ENCODE measurements around the gene TFEB. TPM values are rescaled to one million over a fixed set of nuclear protein-coding genes. Genes with fewer than 3 reads are reported as not detected.

The TFEB gene
- total RNA-seq, 4 donors from 2014 or later, result 24.2 to 46.7 (median 33.1) TPM

DNA sequence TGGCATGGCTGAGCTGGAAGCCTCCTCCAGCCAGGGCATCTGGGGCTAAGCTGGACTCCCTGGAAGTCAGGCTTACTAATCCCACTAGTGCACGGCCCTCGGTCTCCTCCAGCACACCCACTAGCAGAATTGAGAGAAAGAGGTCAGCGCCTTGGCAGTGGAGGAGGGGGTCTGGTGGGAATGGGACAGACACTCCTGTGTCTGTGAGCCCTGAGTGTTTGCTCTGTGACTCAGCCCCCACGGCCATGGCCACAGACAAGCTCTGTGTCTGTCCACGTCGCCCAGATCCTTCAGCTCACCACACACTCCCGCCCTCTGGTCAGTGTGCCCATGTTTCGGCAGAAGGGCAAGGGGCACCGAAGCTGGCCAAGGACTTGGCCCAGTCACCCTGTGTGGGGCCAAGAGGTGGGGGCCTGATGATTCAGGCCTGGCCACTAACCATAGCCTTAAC, 88.3 kb downstream of the TFEB start:
- WGBS, result 67% methylated on average over 7 of the region's 9 CpGs
- Histone ChIP-seq H3K27ac (replicated peaks in 1 of 4) (no peak overlapping the region), H3K9me3 (no peaks in the 10 kb centered on the region), H3K4me1 (no peaks in the 10 kb centered on the region), H3K27me3 (peaks cover 0 to 32% (median 0%) of the 10 kb centered on the region in 4 donors), H3K36me3 (no peaks in the 10 kb centered on the region), H3K4me3 (no peak overlapping the region)
- DNase-seq (ENCODE audit: extremely low spot score), result no peak
- intact Hi-C loops (cut with DNase I), result no loop called here
- TF ChIP-seq POLR2AphosphoS5 (IDR thresholded peaks at IDR 0.05), result no peak
- no peak for TF ChIP-seq EP300 (IDR thresholded peaks at IDR 0.05)
- no peak for TF ChIP-seq POLR2A (IDR thresholded peaks at IDR 0.05; ENCODE audit: low read depth)
- TF ChIP-seq, protein P1, sequence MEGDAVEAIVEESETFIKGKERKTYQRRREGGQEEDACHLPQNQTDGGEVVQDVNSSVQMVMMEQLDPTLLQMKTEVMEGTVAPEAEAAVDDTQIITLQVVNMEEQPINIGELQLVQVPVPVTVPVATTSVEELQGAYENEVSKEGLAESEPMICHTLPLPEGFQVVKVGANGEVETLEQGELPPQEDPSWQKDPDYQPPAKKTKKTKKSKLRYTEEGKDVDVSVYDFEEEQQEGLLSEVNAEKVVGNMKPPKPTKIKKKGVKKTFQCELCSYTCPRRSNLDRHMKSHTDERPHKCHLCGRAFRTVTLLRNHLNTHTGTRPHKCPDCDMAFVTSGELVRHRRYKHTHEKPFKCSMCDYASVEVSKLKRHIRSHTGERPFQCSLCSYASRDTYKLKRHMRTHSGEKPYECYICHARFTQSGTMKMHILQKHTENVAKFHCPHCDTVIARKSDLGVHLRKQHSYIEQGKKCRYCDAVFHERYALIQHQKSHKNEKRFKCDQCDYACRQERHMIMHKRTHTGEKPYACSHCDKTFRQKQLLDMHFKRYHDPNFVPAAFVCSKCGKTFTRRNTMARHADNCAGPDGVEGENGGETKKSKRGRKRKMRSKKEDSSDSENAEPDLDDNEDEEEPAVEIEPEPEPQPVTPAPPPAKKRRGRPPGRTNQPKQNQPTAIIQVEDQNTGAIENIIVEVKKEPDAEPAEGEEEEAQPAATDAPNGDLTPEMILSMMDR (IDR thresholded peaks at IDR 0.05), result no peak

DNA sequence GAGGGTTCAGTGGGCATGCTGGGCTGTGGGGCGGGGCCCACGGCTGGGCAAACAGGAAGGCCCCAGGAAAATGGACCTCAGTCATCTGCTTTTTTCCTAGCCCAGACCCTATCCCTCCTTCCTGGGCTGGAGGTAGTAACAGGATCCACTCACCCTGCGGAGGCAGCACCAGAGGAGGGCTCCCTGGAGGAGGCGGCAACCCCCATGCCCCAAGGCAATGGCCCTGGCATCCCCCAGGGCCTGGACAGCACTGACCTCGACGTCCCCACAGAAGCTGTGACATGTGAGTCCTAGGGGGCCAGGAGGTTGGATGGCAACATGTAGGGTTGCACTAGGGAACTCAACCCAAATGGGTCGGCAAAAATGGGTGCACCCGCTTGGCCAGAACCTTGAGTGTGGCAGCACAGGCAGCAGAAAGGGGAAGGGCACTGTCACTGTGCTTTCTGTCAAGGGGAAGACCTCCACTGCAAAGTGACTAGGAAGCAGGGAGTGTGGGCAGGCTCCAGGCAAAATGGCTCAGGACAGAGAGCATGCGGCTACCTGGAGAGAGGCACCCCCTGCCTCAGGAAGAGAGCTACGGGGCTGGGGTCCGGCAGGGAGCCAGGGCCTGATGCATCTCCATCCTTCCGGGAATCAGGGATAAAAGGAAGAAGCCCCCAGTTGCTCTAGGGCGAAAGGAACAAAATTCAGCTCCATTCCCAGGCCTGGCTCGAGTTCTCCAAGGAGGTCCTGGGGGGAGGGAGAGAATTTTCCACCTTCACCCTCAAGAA, 89.2 kb downstream of the TFEB start:
- Histone ChIP-seq H3K36me3 (no peaks in the 10 kb centered on the region), H3K4me1 (no peaks in the 10 kb centered on the region), H3K27me3 (peaks cover 0 to 39% (median 0%) of the 10 kb centered on the region in 4 donors), H3K4me3 (no peak overlapping the region), H3K9me3 (no peaks in the 10 kb centered on the region), H3K27ac (replicated peaks in 1 of 4) (no peak overlapping the region)
- WGBS, result 80% methylated on average over 10 of the region's 14 CpGs
- DNase-seq (ENCODE audit: extremely low spot score), result no peak
- TF ChIP-seq POLR2A (IDR thresholded peaks at IDR 0.05; ENCODE audit: low read depth), result no peak
- intact Hi-C loops (cut with DNase I), result no loop called here

DNA sequence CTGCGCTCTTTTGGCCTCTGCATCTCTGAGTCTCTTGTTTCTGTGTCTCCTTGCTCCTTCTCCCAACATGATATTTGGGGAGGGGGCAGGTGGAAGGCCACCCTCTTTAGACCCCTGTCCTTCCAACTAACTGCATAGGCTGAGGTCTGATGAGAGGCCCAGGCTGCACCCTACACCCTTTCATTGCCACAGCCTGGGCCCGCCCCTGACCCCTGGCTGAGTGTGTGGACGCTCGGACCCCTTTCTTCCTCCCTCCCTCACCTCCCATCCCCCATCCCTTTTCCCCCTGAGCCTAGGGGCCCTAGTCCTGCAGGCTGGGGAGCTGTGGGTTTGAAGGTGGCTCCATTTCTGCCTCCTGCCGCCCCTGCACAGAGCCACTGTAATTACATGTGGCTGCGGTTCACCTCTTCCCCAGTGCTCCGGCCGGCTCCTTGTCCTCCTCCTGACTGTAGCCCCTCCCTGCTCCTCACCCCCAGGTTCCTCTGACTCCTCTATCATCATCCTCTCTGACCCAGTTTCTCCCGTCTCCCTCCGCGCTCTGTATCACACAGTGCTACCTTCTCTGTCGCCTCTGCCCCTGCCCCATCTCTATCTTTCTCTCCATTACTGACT, 90.3 kb downstream of the TFEB start:
- Histone ChIP-seq H3K9me3 (no peaks in the 10 kb centered on the region), H3K27ac (replicated peaks in 1 of 4) (no peak overlapping the region), H3K4me1 (peaks cover 0 to 6% (median 0%) of the 10 kb centered on the region in 4 donors), H3K36me3 (no peaks in the 10 kb centered on the region), H3K4me3 (no peak overlapping the region), H3K27me3 (peaks cover 0 to 47% (median 0%) of the 10 kb centered on the region in 4 donors)
- no peak for DNase-seq (ENCODE audit: extremely low spot score)
- TF ChIP-seq, protein P1 (IDR thresholded peaks at IDR 0.05), result no peak
- 76% methylated on average over 12 of the region's 12 CpGs for WGBS
- intact Hi-C loops (cut with DNase I), result no loop called here

DNA sequence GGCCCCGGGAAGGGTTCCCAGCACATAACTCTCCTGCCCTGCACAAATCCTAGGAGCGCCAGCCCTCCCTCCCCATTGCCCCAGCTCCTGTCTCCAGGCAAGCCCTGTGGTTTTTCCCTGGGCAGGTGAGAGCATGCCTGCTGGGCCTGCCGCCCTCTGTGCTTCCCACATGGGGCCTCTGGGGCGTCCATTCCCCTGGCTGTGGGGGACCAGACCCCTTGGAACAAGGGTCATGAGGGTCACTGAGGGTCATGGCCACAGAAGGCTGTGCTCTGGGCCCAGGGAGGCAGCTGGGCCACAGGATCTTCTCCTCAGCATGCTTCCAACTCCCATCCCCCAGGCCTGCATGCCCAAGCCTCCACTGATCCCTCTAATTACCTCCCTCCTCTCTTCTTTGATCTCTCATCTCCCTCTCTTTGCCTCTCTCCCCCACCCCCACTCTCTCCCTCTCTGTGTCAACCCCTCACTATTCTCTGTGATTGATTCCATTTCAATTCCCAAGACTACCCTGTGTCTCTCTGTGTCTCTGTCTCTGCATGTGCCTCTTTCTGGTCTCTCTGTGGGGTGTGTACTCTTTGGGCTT, 91.0 kb downstream of the TFEB start:
- no peak overlapping the region for H3K27ac ChIP-seq (replicated peaks in 1 of 4)
- DNase-seq (ENCODE audit: extremely low spot score), result no peak
- no peaks in the 10 kb centered on the region for H3K36me3 ChIP-seq
- peaks cover 0 to 54% (median under 1%) of the 10 kb centered on the region in 4 donors for H3K27me3 ChIP-seq
- H3K4me1 ChIP-seq, result peaks cover 0 to 11% (median 3%) of the 10 kb centered on the region in 4 donors
- TF ChIP-seq EP300 (IDR thresholded peaks at IDR 0.05), result no peak
- TF ChIP-seq POLR2A (IDR thresholded peaks at IDR 0.05; ENCODE audit: low read depth), result no peak
- no peak for TF ChIP-seq POLR2AphosphoS5 (IDR thresholded peaks at IDR 0.05)
- intact Hi-C loops (cut with DNase I), result no loop called here
- H3K4me3 ChIP-seq, result no peak overlapping the region
- 87% methylated on average over 4 of the region's 4 CpGs for WGBS
- H3K9me3 ChIP-seq, result no peaks in the 10 kb centered on the region

DNA sequence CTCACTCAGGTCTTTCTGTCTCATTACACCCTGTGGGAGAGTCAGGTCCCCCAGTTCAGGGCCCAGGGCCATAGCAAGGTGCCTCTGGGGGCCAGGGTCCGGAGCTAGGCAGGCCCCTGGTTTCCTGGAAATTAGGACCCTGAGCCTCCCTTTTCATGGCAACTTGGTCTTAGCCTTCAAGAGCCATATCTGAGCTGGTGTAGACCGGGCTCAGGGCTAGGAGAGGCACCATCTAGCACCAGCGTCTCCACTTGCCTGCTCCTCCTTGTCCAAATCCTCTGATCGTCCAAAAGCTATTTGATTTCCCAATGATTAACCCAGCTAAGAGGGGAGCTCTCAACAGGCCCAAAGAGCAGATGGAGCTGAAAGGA, 91.5 kb downstream of the TFEB start:
- Histone ChIP-seq H3K36me3 (no peaks in the 10 kb centered on the region), H3K9me3 (no peaks in the 10 kb centered on the region), H3K4me3 (no peak overlapping the region), H3K27ac (replicated peaks in 1 of 4) (no peak overlapping the region), H3K27me3 (peaks cover 0 to 57% (median 4%) of the 10 kb centered on the region in 4 donors), H3K4me1 (peaks cover 4 to 16% (median 8%) of the 10 kb centered on the region in 4 donors)
- WGBS, result 96% methylated on average over 4 of the region's 4 CpGs
- no peak for TF ChIP-seq POLR2AphosphoS5 (IDR thresholded peaks at IDR 0.05)
- TF ChIP-seq POLR2A (IDR thresholded peaks at IDR 0.05; ENCODE audit: low read depth), result no peak
- intact Hi-C loops (cut with DNase I), result no loop called here
- DNase-seq (ENCODE audit: extremely low spot score), result no peak

Measured in esophagus muscularis mucosa (tissue), 4 donors.